ENCODE measurements around the gene MACO1.
"Not testable (repeated sequence)": the region's sequence is repeated elsewhere in the genome, so short reads cannot be mapped to it uniquely, and the experiment has no call there.

The MACO1 gene

DNA sequence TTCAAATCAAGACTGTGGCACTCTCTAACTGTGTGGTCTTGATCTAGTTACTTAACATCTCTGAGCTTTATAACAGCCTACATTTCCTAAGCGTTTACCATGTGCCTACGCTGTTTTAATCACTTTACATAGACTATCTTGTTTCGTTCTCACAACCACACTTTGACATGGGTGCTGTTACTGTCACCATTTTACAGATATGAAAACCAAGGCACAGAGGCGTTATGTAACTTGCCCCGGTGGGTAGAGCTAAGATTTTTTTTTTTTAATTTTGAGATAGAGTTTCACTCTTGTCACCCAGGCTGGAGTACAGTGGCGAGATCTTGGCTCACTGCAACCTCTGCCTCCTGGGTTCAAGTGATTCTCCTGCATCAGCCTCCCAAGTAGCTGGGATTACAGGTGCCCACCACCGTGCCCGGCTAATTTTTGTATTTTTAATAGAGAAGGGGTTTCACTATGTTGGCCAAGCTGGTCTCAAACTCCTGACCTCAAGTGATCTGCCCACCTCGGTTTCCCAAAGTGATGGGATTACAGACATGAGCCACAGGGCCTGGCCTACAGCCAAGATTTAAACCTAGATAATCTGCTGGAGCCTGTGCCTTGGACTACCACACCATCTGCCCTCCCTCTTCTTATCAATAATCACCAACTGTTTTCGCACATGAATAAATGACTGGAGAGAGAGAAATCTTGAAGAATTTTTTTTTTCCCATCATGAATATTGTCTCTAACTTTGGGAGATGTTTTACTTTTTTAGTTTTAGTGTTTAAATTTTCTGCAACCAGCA, 20.9 kb upstream of the MACO1 start:
- H3K4me2 ChIP-seq, H3K27me3 ChIP-seq, H3K9me3 ChIP-seq, H4K20me1 ChIP-seq, H3K27ac ChIP-seq, H3K4me3 ChIP-seq, H3K36me3 ChIP-seq, H3K9ac ChIP-seq: not testable (repeated sequence)
- H3K4me1 ChIP-seq = peaks cover 34% of the 10 kb centered on the region

DNA sequence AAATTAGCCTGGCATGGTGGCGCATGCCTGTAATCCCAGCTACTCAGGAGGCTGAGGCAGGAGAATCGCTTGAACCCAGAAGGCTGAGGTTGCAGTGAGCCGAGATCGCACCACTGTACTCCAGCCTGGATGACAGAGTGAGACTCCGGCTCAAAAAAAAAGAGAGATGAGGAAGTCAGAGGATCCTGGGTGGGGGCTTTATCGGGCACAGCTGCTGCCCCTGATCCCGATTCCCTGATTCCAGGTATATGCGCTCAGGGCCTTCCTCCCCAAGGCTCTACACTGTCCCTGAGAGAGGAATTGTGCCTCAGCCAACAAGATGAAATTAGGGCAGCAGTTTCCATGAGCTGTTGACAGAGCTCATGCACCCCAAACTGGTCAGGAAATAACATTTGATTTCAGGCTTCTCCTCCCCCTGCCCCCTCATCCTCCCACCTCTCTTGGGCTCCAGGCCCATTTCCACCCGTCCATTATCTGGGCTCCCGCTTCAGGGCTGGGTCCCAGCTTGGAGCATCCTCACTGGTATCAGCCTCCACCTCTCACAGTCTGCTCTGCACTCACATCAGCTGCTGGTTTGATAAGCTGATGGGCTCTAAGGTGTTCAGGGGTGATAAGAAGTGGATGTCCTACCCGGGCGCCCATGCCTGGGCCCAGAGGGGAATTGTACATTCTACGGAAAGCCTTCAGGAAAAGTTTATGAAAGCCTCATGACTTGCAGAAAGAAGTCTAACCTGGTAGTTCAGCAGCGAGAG, 17.6 kb upstream of the MACO1 start:
- not testable (repeated sequence) for H4K20me1 ChIP-seq, H3K9me3 ChIP-seq, H3K9ac ChIP-seq, H3K27me3 ChIP-seq, H3K36me3 ChIP-seq, H3K27ac ChIP-seq, H3K4me2 ChIP-seq, H3K4me3 ChIP-seq
- peaks cover 15% of the 10 kb centered on the region for H3K4me1 ChIP-seq

DNA sequence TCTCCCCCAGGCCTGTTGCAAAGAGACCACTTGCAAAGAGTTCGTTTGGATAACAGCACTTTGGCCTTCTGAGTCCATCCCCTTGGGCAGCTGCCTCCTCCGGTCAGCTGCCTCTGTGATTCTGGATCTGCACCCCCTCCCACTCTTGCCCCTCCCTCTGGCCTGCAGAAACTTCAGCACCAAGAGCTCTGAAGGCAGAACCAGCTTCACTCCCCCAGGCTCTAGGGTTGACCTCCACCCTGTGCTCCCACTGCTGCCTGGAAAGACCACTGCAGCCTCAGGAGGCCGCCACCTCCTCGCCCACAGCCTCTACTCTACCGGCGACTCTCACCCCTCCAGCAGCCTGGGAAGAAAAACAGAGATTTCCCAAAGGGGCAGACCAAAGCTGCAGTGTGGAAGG, 16.5 kb upstream of the MACO1 start:
- H3K4me2 ChIP-seq = not testable (repeated sequence)

DNA sequence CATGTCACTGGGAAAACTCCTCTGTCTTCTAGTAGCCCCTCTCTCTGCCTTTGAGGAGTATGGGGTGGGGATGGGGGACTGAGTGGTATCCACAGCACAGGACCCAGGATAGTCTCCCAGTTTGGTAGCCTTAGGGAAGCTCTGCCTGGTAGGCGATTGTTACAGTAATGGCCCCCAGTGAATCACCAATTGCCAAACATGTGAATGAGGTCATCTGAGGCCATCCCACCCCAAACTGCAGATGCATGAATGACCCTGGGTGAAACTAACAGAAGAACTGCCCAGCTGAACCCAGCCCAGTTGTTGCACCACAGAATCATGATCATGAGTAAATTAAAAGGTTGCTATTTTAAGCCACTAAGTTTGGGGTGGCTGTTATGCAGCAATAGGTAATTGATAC, 16.1 kb upstream of the MACO1 start:
- H3K27ac ChIP-seq, H3K4me3 ChIP-seq, H3K4me2 ChIP-seq, H3K9me3 ChIP-seq, H3K9ac ChIP-seq, H4K20me1 ChIP-seq, H3K36me3 ChIP-seq, H3K27me3 ChIP-seq: not testable (repeated sequence)
- peaks cover 15% of the 10 kb centered on the region for H3K4me1 ChIP-seq

More for the DNA sequence above, 16.5 kb upstream of the MACO1 start:
- H3K27ac ChIP-seq, H4K20me1 ChIP-seq, H3K9ac ChIP-seq, H3K4me3 ChIP-seq, H3K27me3 ChIP-seq, H3K9me3 ChIP-seq, H3K36me3 ChIP-seq: not testable (repeated sequence)
- peaks cover 15% of the 10 kb centered on the region for H3K4me1 ChIP-seq

DNA sequence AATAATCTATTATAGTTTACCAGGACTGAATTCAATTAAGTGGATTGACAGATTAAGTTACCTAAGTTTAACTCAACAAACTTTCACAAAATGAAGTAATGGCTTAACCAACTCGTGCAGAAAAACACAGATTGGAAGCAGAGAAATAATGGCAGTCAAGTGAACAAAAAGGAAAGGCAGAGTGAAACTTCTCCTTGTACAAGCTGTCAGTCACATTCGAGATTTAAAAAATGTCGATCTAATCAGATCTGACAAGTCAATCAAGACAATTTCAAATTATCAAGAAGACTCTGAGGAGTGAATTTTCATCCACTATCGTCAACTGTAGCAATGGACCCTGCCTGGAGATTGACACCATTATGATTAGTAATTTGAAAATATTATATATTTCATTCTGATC, 13.4 kb upstream of the MACO1 start:
- not testable (repeated sequence) for H3K4me3 ChIP-seq, H3K36me3 ChIP-seq, H3K4me2 ChIP-seq, H3K9me3 ChIP-seq, H4K20me1 ChIP-seq, H3K4me1 ChIP-seq, H3K27me3 ChIP-seq, H3K9ac ChIP-seq, H3K27ac ChIP-seq

DNA sequence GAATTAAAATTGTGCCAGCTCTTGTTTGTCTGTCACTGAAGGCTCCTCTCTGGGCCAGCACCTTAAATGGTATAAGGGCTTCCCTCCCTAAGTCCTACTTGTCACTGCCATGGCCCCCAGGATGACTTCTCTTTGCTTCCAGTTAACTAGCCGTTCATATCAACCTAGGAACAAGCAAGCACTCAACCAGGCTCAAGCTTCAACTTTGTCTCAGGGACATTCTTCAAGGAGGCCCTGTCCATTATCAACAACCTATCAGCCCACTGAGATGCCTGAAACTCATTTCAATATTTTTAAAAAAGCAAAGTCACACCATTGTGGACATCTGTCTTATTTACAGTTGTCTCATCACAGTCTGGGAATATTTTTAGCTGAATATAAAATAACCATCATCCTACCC, 11.4 kb upstream of the MACO1 start:
- H3K4me2 ChIP-seq, H3K36me3 ChIP-seq, H3K27ac ChIP-seq, H3K9ac ChIP-seq, H3K4me3 ChIP-seq, H4K20me1 ChIP-seq, H3K4me1 ChIP-seq, H3K27me3 ChIP-seq, H3K9me3 ChIP-seq: not testable (repeated sequence)

DNA sequence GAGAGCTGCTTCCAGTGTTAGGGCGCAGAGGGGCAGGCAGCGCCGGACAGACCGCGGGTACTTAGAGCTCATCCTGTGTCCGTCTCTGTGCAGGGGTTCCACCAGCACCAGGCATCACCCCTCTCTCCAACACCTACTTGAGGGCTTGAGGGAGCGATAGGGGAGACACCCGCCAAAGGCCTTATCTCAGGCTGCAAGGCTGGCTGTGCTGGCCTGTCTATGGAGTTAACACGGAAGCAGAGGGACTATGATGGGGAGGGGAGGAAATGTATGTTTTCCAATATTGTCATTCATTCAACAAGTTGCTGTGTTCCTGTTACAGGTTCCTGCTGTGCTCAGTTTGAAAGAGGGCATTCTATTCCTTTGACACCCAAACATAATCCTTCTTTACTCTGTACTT, 10.0 kb upstream of the MACO1 start, which contains the start of gene RHCE:
Gene RHCE, minus strand, starts transcription at position 111 of the 400 bp plus-strand sequence. Its CDS starts 39 bp downstream, at position 72.
- H3K4me2 ChIP-seq, H3K27me3 ChIP-seq, H3K4me1 ChIP-seq, H3K9me3 ChIP-seq, H4K20me1 ChIP-seq, H3K36me3 ChIP-seq, H3K4me3 ChIP-seq, H3K9ac ChIP-seq, H3K27ac ChIP-seq: not testable (repeated sequence)

DNA sequence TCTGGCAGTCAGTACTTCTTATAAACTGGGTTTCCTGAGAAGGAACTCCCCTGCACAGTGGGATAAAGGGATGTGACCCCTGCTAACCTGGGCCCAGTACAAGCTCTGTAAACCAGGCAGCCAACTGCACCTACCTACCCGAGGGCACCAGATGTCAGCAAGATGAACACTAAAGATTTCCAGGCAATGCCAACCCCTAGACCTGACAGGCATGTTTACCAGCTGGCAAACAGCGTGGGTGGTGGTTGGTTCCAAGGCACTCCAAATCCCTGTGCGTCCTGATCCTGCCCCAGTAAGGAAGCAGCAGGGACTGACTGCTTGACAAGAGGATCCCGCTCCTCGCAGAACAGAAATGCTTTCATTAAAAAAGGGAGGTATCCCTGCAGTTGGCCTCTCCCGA, 7.5 kb upstream of the MACO1 start:
- not testable (repeated sequence) for H3K9me3 ChIP-seq, H3K4me3 ChIP-seq, H3K36me3 ChIP-seq, H3K27me3 ChIP-seq, H3K4me2 ChIP-seq, H3K4me1 ChIP-seq, H4K20me1 ChIP-seq, H3K9ac ChIP-seq, H3K27ac ChIP-seq

DNA sequence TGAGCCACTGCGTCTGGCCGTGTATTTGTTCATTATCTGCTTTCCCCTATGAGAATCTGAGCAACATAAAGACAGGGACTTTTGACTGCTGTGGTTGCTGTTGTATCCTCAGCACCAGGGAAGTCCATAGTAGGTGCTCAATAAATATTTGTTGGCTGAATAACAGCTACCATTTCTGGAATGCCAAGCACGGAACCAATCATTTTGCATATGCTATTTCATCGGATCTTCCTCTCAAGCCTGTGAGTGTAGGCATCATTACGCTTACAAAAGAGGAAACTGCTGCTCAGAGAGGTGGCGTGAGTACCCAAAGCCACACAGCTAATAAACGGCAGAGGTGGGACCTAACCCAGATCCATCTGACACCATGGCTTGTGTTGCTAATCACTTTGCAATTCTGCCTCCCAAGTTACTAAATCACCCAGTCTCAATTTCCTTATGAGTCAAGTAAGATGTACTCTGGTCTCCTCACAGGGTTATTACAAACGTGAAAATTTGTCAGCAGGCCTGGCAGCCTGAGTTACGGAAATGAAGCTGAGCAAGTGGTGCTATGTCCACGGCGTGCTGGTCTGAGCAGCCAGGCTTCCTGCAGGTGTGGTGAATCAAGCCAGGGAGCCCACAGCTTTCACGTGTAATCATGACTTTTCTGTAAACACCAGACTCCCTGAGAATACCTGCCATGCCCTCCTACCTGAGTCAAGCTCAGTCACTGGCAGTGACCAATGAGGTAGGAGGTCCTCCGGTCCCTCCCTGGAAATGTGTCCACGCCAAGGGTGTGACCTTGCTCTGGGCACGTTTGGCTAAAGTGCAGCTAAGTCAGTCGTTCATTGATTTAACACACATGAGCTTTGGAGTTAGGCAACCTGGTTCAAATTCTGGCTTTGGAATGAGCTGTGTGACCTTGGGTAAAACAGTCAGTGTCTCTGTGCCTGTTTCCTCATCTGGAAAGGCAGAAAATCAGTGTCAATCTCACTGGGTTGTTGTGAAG, 5.3 kb upstream of the MACO1 start:
- Histone ChIP-seq H3K4me3 (no peak overlapping the region), H3K4me1 (peaks cover 10% of the 10 kb centered on the region), H3K4me2 (no peak overlapping the region), H3K9me3 (no peaks in the 10 kb centered on the region), H3K27me3 (no peaks in the 10 kb centered on the region), H3K27ac (no peak overlapping the region), H3K36me3 (no peaks in the 10 kb centered on the region), H3K9ac (no peak overlapping the region), H4K20me1 (no peaks in the 10 kb centered on the region)
- no peak for TF ChIP-seq Cebpa-rat (IDR thresholded peaks at IDR 0.05)

DNA sequence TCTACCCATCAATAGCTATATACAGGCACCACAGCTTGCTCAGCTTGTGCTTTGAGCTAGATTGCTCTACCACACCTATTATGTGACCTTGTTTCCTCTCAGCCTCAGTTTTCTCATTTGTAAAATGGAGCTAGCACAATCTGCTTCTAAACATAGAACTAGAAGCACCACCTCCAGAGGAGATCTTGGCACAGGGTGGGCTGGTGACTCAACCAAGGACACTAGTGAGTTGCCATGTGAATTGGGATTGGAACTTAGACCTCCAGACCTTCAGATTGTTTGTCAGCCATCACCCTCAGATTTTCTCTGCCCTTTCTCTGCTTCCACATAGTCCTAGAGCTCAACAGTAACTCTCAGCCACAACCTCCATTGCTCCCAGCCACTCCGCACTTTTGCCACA, 3.0 kb upstream of the MACO1 start:
- no peak overlapping the region for H3K27ac ChIP-seq
- no peaks in the 10 kb centered on the region for H3K9me3 ChIP-seq
- no peak overlapping the region for H3K9ac ChIP-seq
- no peaks in the 10 kb centered on the region for H3K36me3 ChIP-seq
- no peak overlapping the region for H3K4me3 ChIP-seq
- H3K4me1 ChIP-seq = peaks cover 20% of the 10 kb centered on the region
- no peak overlapping the region for H3K4me2 ChIP-seq
- no peak for TF ChIP-seq Cebpa-rat (IDR thresholded peaks at IDR 0.05)
- H3K27me3 ChIP-seq = no peaks in the 10 kb centered on the region
- H4K20me1 ChIP-seq = peaks cover 17% of the 10 kb centered on the region

Data from BLaER1 (cell line).